Activated naive CD8-positive, alpha-beta T cell treated with anti-CD3 and anti-CD28 coated beads, Interleukin-2, amount 10 ng/mL, durations not matched to agents 7 days and 5 days (primary cell): Measurements from ENCODE around the gene ACKR2. TPM values are rescaled to one million over a fixed set of nuclear protein-coding genes. Genes with fewer than 3 reads are reported as not detected.

Source experiments
- ATAC-seq: fragments of 150-1000 bp; cut with Tn5 transposase; one replicate; pipeline ENCODE4 v1.10.0; 2021; ENCODE audit warnings: low read depth, moderate library complexity
- POLR2A ChIA-PET: fragments of 350-600 bp; sonication (Branson Sonifier 250); formaldehyde crosslinking; loops from one replicate; lab custom pipeline; 2021; ENCODE audit warnings: antibody characterized with exemption; lab: Charles Lee
- DNase-seq: peaks from one replicate; pipeline ENCODE4 v3.0.0; 2021
- H3K27ac Mint-ChIP-seq: one replicate; pipeline ENCODE4 v1.8.0; 2022; ENCODE audit warnings: mild to moderate bottlenecking, mixed read lengths
- H3K27me3 Mint-ChIP-seq: one replicate; pipeline ENCODE4 v1.8.0; 2022; ENCODE audit warnings: mild to moderate bottlenecking, moderate library complexity, mixed read lengths
- H3K36me3 Mint-ChIP-seq: one replicate; pipeline ENCODE4 v1.8.0; 2021; ENCODE audit warnings: mild to moderate bottlenecking, mixed read lengths
- H3K4me1 Mint-ChIP-seq: one replicate; pipeline ENCODE4 v1.8.0; 2021; ENCODE audit warnings: mixed read lengths
- H3K4me3 Mint-ChIP-seq: one replicate; pipeline ENCODE4 v1.8.0; 2022; ENCODE audit warnings: mild to moderate bottlenecking, moderate library complexity, mixed read lengths
- H3K9me3 Mint-ChIP-seq: one replicate; pipeline ENCODE4 v1.8.0; 2021; ENCODE audit warnings: mixed read lengths
- total RNA-seq, 2 experiments: library from RNA; stranded (reverse); gene quantifications; one replicate each; pipeline ENCODE4 v1.2.3, GENCODE V29; 2021

Gene ACKR2
- total RNA-seq, 2 experiments from 2014 or later = 3.7 to 3.9 TPM

DNA sequence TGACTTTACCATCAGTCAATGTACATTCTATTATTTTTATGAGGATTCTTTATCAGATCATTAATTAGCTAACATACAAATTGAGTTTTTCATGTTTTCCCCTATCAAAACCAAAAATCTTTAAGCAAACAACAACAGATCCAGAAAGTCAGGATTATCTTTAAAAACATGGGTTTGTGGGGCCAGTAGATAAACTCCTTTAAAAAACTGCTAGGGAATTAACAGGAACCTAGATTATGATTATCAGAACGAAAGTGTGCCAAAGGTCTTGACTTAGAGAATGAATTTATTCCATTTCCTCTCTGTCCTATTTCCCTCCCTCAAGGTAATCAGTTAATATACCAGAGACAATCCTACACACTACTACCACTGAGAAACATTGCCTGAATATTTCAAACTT, 23.0 kb upstream of the ACKR2 start:
- peaks cover 9% of the 10 kb centered on the region for H3K4me1 Mint-ChIP-seq
- DNase-seq (no peak), ATAC-seq (no peak)
- no peaks in the 10 kb centered on the region for H3K27me3 Mint-ChIP-seq
- POLR2A ChIA-PET = no interaction called here
- H3K27ac Mint-ChIP-seq = no peak overlapping the region
- H3K9me3 Mint-ChIP-seq = no peaks in the 10 kb centered on the region
- peaks cover 12% of the 10 kb centered on the region for H3K36me3 Mint-ChIP-seq
- H3K4me3 Mint-ChIP-seq = no peak overlapping the region

GRCh38 chr3:42786631-42787030, 22.6 kb upstream of the ACKR2 start:
- POLR2A ChIA-PET = no interaction called here
- Mint-ChIP-seq H3K27me3 (no peaks in the 10 kb centered on the region), H3K27ac (no peak overlapping the region), H3K9me3 (no peaks in the 10 kb centered on the region), H3K36me3 (peaks cover 12% of the 10 kb centered on the region), H3K4me1 (peaks cover 9% of the 10 kb centered on the region), H3K4me3 (no peak overlapping the region)
- ATAC-seq = no peak
- DNase-seq = no peak

DNA sequence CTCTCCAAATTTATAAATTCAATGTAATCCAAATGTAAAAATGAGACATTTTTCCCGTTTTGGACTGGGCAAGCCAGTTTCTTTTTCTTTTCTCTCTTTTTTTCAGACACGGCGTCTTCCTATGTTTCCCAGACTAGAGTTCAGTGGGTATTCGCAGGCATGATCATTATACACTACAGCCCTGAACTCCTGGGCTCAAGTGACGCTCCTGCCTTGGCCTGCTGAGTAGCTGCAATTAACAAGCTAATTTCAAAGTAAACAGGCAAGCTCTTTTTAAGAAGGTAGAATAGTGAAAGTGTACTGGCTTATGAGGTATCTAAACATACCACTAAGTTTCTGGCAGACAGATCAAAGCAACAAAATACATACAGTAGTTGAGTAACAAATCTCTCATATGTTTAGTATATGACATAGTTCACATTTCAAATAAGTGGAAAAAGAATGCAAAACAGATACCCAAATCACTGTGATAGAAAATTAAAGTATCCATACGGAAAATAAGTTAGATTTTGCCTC, 18.5 kb upstream of the ACKR2 start:
- POLR2A ChIA-PET = interaction anchor here (1.1 kb wide), 1 partner anchor 13 kb away, joined by 4 read pairs; no protein-coding TSS in a partner anchor
- Mint-ChIP-seq H3K4me3 (no peak overlapping the region), H3K9me3 (no peaks in the 10 kb centered on the region), H3K27ac (no peak overlapping the region), H3K4me1 (peaks cover 12% of the 10 kb centered on the region), H3K27me3 (no peaks in the 10 kb centered on the region), H3K36me3 (peaks cover 20% of the 10 kb centered on the region)
- DNase-seq (no peak), ATAC-seq (no peak)

DNA sequence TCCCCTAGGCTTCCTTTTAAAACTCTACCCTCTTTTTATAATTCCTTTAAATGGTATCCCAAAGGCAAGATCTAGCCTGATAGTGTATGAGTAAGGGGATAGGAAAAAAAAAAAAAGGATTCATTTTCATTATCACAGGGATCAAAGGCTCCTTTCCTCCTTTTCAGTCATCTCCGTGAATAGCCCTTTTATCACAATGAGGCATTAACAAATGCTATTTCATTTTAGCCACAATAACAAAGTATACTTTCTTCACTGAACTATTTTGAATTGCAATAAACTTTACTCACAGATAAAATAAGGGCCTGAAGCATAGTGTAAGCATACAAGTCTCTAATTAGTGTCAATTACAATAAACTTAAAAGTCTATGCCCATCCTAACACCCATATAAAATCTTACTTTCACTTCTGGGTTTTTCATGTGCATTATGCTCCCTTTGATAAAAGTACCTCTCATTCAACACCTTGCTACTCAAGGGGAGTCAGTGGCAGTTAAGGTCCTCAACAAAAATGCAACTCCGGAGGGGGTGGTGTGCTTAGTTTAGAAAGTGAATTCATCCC, 13.5 kb upstream of the ACKR2 start:
- no peak overlapping the region for H3K27ac Mint-ChIP-seq
- ATAC-seq (no peak), DNase-seq (no peak)
- peaks cover 27% of the 10 kb centered on the region for H3K36me3 Mint-ChIP-seq
- peaks cover 4% of the 10 kb centered on the region for H3K9me3 Mint-ChIP-seq
- POLR2A ChIA-PET = interaction anchor here (1.0 kb wide), 1 partner anchor 8 kb away, joined by 3 read pairs; the partner anchor contains the start of gene HIGD1A
- H3K4me3 Mint-ChIP-seq = no peak overlapping the region
- peaks cover 19% of the 10 kb centered on the region for H3K4me1 Mint-ChIP-seq
- no peaks in the 10 kb centered on the region for H3K27me3 Mint-ChIP-seq

DNA sequence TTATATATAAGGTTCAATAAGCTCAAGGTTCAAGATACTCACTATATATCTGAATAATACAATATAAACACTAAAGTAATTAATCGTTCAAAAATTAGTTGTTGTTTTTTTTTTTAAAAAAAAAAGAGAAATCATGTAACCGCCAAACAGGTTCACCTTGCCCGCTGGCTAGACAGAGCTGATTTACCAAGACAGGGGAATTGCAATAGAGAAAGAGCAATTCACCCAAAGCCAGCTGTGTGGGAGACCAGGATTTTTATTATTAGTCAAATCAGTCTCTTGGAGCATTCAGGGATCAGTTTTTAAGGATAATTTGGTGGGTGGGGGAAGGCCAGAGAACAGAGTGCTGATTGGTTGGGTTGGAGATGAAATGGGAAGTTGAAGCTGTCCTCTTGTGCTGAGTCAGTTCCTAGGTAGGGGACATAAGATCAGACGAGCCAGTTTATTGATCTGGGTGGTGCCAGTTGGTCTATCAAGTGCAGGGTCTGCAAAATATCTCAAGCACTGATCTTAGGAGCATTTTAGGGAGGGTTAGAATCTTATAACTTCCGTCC, 12.8 kb upstream of the ACKR2 start:
- POLR2A ChIA-PET = no interaction called here
- H3K27ac Mint-ChIP-seq = no peak overlapping the region

GRCh38 chr3:42799376-42799775, 9.9 kb upstream of the ACKR2 start:
- Mint-ChIP-seq H3K4me3 (no peak overlapping the region), H3K36me3 (peaks cover 23% of the 10 kb centered on the region), H3K9me3 (peaks cover 4% of the 10 kb centered on the region), H3K27ac (no peak overlapping the region), H3K27me3 (no peaks in the 10 kb centered on the region), H3K4me1 (peaks cover 36% of the 10 kb centered on the region)
- DNase-seq (no peak), ATAC-seq (no peak)
- POLR2A ChIA-PET = no interaction called here

More for the DNA sequence above, 12.8 kb upstream of the ACKR2 start:
- H3K9me3 Mint-ChIP-seq = peaks cover 4% of the 10 kb centered on the region
- ATAC-seq = no peak
- H3K4me1 Mint-ChIP-seq = peaks cover 22% of the 10 kb centered on the region
- peaks cover 27% of the 10 kb centered on the region for H3K36me3 Mint-ChIP-seq
- H3K4me3 Mint-ChIP-seq = no peak overlapping the region
- no peak for DNase-seq
- no peaks in the 10 kb centered on the region for H3K27me3 Mint-ChIP-seq

GRCh38 chr3:42800251-42800650, 9.0 kb upstream of the ACKR2 start:
- Mint-ChIP-seq H3K9me3 (peaks cover 4% of the 10 kb centered on the region), H3K27ac (no peak overlapping the region), H3K36me3 (peaks cover 23% of the 10 kb centered on the region), H3K4me3 (no peak overlapping the region), H3K27me3 (peaks cover 2% of the 10 kb centered on the region), H3K4me1 (peaks cover 40% of the 10 kb centered on the region)
- POLR2A ChIA-PET = no interaction called here
- DNase-seq = no peak
- no peak for ATAC-seq

- ATAC-seq (no peak), DNase-seq (no peak)
- POLR2A ChIA-PET = no interaction called here
- H3K9me3 Mint-ChIP-seq = peaks cover 4% of the 10 kb centered on the region
- peaks cover 38% of the 10 kb centered on the region for H3K4me1 Mint-ChIP-seq
- peaks cover 19% of the 10 kb centered on the region for H3K36me3 Mint-ChIP-seq
- H3K4me3 Mint-ChIP-seq = no peak overlapping the region
- no peak overlapping the region for H3K27ac Mint-ChIP-seq
- peaks cover 10% of the 10 kb centered on the region for H3K27me3 Mint-ChIP-seq
These were observed 8.1 kb upstream of the ACKR2 start for GRCh38 chr3:42801048-42801620.

DNA sequence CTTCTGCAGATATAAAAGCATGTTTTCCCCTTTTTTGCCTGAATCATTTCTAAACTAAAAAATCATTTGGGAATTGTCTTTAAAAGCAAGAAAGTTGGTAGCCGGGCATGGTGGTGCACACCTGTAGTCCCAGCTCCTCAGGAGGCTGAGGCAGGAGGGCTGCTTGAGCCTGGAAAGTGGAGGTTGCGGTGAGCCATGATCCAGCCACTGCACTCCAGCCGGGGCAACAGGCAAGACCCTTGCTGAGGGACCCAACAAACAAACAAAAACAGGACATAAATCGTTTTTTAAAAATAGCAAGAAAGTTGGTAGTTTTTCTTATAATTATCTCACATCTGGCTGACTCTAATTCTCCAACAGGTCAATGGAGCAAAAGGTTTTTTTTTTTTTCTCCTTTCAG, 7.5 kb upstream of the ACKR2 start:
- no peak overlapping the region for H3K4me3 Mint-ChIP-seq
- DNase-seq (no peak), ATAC-seq (no peak)
- peaks cover 35% of the 10 kb centered on the region for H3K4me1 Mint-ChIP-seq
- H3K27ac Mint-ChIP-seq = no peak overlapping the region
- POLR2A ChIA-PET = no interaction called here
- peaks cover 15% of the 10 kb centered on the region for H3K36me3 Mint-ChIP-seq
- peaks cover 2% of the 10 kb centered on the region for H3K9me3 Mint-ChIP-seq
- peaks cover 17% of the 10 kb centered on the region for H3K27me3 Mint-ChIP-seq

DNA sequence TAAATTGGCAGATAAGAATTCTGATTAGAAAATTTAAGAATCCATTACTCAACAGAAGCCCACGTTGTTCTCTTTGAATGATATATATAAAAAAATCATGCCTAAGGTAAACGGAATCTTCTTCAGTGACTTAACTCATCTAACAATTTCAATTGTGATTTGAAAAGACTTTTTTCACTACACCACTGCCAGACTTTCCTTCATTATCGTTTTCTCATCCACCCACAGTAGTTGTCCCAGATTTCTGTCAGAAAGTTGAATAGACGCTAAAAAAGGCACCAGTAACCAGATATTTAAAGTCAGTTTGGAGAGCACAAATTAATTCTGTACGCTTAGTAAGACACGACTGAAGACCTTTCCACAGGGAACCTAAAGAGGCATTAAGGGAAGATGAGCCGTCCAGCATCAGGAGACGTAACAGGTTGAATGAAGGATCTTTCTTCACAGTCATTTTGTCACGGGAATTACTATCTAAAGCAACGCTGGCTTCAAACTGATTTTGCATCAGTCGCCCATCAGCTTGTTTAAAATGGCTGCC, 6.3 kb upstream of the ACKR2 start:
- Mint-ChIP-seq H3K4me3 (peak overlapping the region; percentile 98), H3K9me3 (peaks cover 2% of the 10 kb centered on the region), H3K4me1 (peaks cover 35% of the 10 kb centered on the region), H3K27ac (peak overlapping the region; percentile 21), H3K27me3 (peaks cover 21% of the 10 kb centered on the region), H3K36me3 (peaks cover 15% of the 10 kb centered on the region)
- DNase-seq (no peak), ATAC-seq (no peak)
- POLR2A ChIA-PET = interaction anchor here (1.1 to 2.2 kb wide), 3 partner anchors 10 to 202 kb away, joined by 4 to 11 read pairs (median 4); partner anchors contain the start of gene NKTR

- Mint-ChIP-seq H3K27me3 (peaks cover 21% of the 10 kb centered on the region), H3K9me3 (peaks cover 2% of the 10 kb centered on the region), H3K4me1 (peaks cover 35% of the 10 kb centered on the region), H3K36me3 (peaks cover 15% of the 10 kb centered on the region), H3K27ac (peak overlapping the region; percentile 94), H3K4me3 (peak overlapping the region; percentile 98)
- ATAC-seq (peak; percentile 7), DNase-seq (no peak)
- POLR2A ChIA-PET = interaction anchor here (1.1 to 2.2 kb wide), 5 partner anchors 8 to 203 kb away, joined by 3 to 11 read pairs (median 4); partner anchors contain the start of gene NKTR
These were observed 5.7 kb upstream of the ACKR2 start for GRCh38 chr3:42803414-42804105.

GRCh38 chr3:42804106-42804830, 5.0 kb upstream of the ACKR2 start, which contains the start of gene HIGD1A:
HIGD1A (minus strand) TSS chr3:42804490; CDS start chr3:42794253, 10,237 bp downstream.
- DNase-seq = peak; percentile 91
- Mint-ChIP-seq H3K9me3 (peaks cover 2% of the 10 kb centered on the region), H3K36me3 (peaks cover 14% of the 10 kb centered on the region), H3K27me3 (peaks cover 25% of the 10 kb centered on the region), H3K4me1 (peaks cover 35% of the 10 kb centered on the region), H3K27ac (peak within 1 kb of the TSS; percentile 94), H3K4me3 (peak within 1 kb of the TSS; percentile 98)
- peak; percentile 100 for ATAC-seq
- POLR2A ChIA-PET = interaction anchor here (0.8 to 2.2 kb wide), 7 partner anchors 9 to 791 kb away, joined by 3 to 11 read pairs (median 3); partner anchors contain the start of gene NKTR
